HepG2 (cell line): Measurements from ENCODE around the gene KXD1. TPM values are rescaled to one million over a fixed set of nuclear protein-coding genes. Genes with fewer than 3 reads are reported as not detected.
A peak's percentile ranks its signal among the peaks of the same experiment; 100 is the strongest.

Experiments used
- DRAP1 ChIP-seq: IDR thresholded peaks from 2 replicates; pipeline ENCODE4 v1.6.1; 2016; ENCODE audit warnings: missing genetic modification reagents, missing compliant biosample characterization
- EHMT2 ChIP-seq: fragments of 200-600 bp; sonication (generic); IDR thresholded peaks from 2 replicates; pipeline ENCODE4 v1.7.0; 2017; ENCODE audit warnings: antibody characterized with exemption, low read depth, low read length, borderline replicate concordance
- GMEB2 ChIP-seq: IDR thresholded peaks from 2 replicates; pipeline ENCODE4 v1.6.1; 2016; ENCODE audit warnings: missing biosample characterization, missing genetic modification reagents, low read depth
- HINFP ChIP-seq: sonication (generic); formaldehyde crosslinking; IDR thresholded peaks from 2 replicates; pipeline ENCODE4 v1.4.0; 2020; ENCODE audit warnings: low read depth, mild to moderate bottlenecking, missing genetic modification reagents
- HNF4A ChIP-seq: sonication (generic); formaldehyde crosslinking; IDR thresholded peaks from 2 replicates; pipeline ENCODE4 v1.4.0; 2020; ENCODE audit warnings: missing genetic modification reagents
- IKZF4 ChIP-seq: sonication (generic); formaldehyde crosslinking; IDR thresholded peaks from 2 replicates; pipeline ENCODE4 v1.5.1; 2020; ENCODE audit warnings: borderline replicate concordance, mild to moderate bottlenecking, low read depth, missing genetic modification reagents; ENCODE audit errors: not compliant biosample characterization
- NFKB2 ChIP-seq: sonication (generic); formaldehyde crosslinking; IDR thresholded peaks from 2 replicates; pipeline ENCODE4 v1.4.0; 2020; ENCODE audit warnings: missing genetic modification reagents, borderline replicate concordance
- NRL ChIP-seq: sonication (generic); formaldehyde crosslinking; IDR thresholded peaks from 2 replicates; pipeline ENCODE4 v1.5.0; 2020; ENCODE audit warnings: missing genetic modification reagents, mild to moderate bottlenecking, moderate library complexity, borderline replicate concordance
- ZFP90 ChIP-seq: sonication (generic); formaldehyde crosslinking; IDR thresholded peaks from 2 replicates; pipeline ENCODE4 v1.8.0; 2022; ENCODE audit warnings: missing genetic modification reagents, mild to moderate bottlenecking, inconsistent platforms, borderline replicate concordance
- ZNF512B ChIP-seq: sonication (generic); formaldehyde crosslinking; IDR thresholded peaks from 2 replicates; pipeline ENCODE4 v1.5.1; 2020; ENCODE audit warnings: missing genetic modification reagents, mild to moderate bottlenecking, borderline replicate concordance
- ZNF563 ChIP-seq: sonication (generic); formaldehyde crosslinking; IDR thresholded peaks from 2 replicates; pipeline ENCODE4 v1.8.0; 2022; ENCODE audit warnings: mild to moderate bottlenecking, moderate library complexity, missing genetic modification reagents
- ZNF777 ChIP-seq: sonication (generic); formaldehyde crosslinking; IDR thresholded peaks from 2 replicates; pipeline ENCODE4 v1.4.0; 2020; ENCODE audit warnings: missing genetic modification reagents
- ZNF780A ChIP-seq: sonication (generic); formaldehyde crosslinking; IDR thresholded peaks from 2 replicates; pipeline ENCODE4 v1.8.0; 2022; ENCODE audit warnings: mild to moderate bottlenecking, missing genetic modification reagents, moderate library complexity
- polyA plus RNA-seq, 8 experiments: library from polyadenylated mRNA; depleted of rRNA in 3 of 8; stranded (reverse) in 7 of 8; unstranded in 1 of 8; fragments of >200 nt; fragmentation: Illumina TruSeq in 4 of 8; extraction: Trizol in 4 of 8; gene quantifications; 2 replicates each; pipeline versions ENCODE4 v1.2.1 to v1.2.3, GENCODE V29; 2011 to 2016; ENCODE audit warnings: low read depth in 4 of 8, missing spikeins in 1 of 8, mixed read lengths in 1 of 8; ENCODE audit not compliant: insufficient read depth in 1 of 8
- total RNA-seq, 5 experiments: library from RNA; depleted of rRNA; stranded (reverse); fragments of >200 nt; fragmentation: Illumina TruSeq; extraction: Trizol; gene quantifications; 2 replicates each; pipeline ENCODE4 v1.2.3, GENCODE V29; 2016; ENCODE audit warnings: low read depth in 1 of 5
- TF ChIP-seq, protein P1 (sequence below): sonication (generic); formaldehyde crosslinking; IDR thresholded peaks from 2 replicates; pipeline ENCODE4 v1.4.0; 2020; ENCODE audit warnings: missing genetic modification reagents
- TF ChIP-seq, protein P2 (sequence below): sonication (generic); formaldehyde crosslinking; IDR thresholded peaks from 2 replicates; pipeline ENCODE4 v1.5.0; 2020; ENCODE audit warnings: missing genetic modification reagents
- TF ChIP-seq, protein P3 (sequence below): IDR thresholded peaks from 2 replicates; pipeline ENCODE4 v1.6.1; 2016

Gene KXD1
- total and polyA plus RNA-seq, 2 of the 13 experiments (the other 11 are each of a cell fraction or from before 2014, with no cell fraction given): 44.6 to 143 TPM

- 0 out of 2 replicates have a peak, but pooled peaks have one; percentile 10 for TF ChIP-seq NFKB2 (CRISPR knock-in tag)
- no peak for TF ChIP-seq IKZF4 (CRISPR knock-in tag)
- TF ChIP-seq, protein P1, sequence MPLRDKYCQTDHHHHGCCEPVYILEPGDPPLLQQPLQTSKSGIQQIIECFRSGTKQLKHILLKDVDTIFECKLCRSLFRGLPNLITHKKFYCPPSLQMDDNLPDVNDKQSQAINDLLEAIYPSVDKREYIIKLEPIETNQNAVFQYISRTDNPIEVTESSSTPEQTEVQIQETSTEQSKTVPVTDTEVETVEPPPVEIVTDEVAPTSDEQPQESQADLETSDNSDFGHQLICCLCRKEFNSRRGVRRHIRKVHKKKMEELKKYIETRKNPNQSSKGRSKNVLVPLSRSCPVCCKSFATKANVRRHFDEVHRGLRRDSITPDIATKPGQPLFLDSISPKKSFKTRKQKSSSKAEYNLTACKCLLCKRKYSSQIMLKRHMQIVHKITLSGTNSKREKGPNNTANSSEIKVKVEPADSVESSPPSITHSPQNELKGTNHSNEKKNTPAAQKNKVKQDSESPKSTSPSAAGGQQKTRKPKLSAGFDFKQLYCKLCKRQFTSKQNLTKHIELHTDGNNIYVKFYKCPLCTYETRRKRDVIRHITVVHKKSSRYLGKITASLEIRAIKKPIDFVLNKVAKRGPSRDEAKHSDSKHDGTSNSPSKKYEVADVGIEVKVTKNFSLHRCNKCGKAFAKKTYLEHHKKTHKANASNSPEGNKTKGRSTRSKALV: no peak
- TF ChIP-seq DRAP1 (CRISPR knock-in tag): peak; percentile 33; the same call in 1 of the 2 replicates
- peak; percentile 34; the same call in 1 of the 2 replicates for TF ChIP-seq HNF4A (CRISPR knock-in tag)
- TF ChIP-seq EHMT2: no peak
- TF ChIP-seq ZNF780A: peak; percentile 99
- TF ChIP-seq ZNF512B: no peak
- TF ChIP-seq ZFP90 (CRISPR knock-in tag): peak; percentile 30; the same call in 1 of the 2 replicates
- TF ChIP-seq ZNF563 (CRISPR knock-in tag): no peak
- TF ChIP-seq, protein P2, sequence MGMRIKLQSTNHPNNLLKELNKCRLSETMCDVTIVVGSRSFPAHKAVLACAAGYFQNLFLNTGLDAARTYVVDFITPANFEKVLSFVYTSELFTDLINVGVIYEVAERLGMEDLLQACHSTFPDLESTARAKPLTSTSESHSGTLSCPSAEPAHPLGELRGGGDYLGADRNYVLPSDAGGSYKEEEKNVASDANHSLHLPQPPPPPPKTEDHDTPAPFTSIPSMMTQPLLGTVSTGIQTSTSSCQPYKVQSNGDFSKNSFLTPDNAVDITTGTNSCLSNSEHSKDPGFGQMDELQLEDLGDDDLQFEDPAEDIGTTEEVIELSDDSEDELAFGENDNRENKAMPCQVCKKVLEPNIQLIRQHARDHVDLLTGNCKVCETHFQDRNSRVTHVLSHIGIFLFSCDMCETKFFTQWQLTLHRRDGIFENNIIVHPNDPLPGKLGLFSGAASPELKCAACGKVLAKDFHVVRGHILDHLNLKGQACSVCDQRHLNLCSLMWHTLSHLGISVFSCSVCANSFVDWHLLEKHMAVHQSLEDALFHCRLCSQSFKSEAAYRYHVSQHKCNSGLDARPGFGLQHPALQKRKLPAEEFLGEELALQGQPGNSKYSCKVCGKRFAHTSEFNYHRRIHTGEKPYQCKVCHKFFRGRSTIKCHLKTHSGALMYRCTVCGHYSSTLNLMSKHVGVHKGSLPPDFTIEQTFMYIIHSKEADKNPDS (CRISPR knock-in tag): no peak
- TF ChIP-seq NRL (CRISPR knock-in tag): 0 out of 2 replicates have a peak, but pooled peaks have one; percentile 63
- no peak for TF ChIP-seq GMEB2 (CRISPR knock-in tag)
- TF ChIP-seq ZNF777: no peak
- TF ChIP-seq, protein P3, sequence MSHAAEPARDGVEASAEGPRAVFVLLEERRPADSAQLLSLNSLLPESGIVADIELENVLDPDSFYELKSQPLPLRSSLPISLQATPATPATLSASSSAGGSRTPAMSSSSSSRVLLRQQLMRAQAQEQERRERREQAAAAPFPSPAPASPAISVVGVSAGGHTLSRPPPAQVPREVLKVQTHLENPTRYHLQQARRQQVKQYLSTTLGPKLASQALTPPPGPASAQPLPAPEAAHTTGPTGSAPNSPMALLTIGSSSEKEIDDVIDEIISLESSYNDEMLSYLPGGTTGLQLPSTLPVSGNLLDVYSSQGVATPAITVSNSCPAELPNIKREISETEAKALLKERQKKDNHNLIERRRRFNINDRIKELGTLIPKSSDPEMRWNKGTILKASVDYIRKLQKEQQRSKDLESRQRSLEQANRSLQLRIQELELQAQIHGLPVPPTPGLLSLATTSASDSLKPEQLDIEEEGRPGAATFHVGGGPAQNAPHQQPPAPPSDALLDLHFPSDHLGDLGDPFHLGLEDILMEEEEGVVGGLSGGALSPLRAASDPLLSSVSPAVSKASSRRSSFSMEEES: no peak
- no peak for TF ChIP-seq HINFP (CRISPR knock-in tag)
These were observed 52.5 kb downstream of the KXD1 start (continued) for GRCh38 chr19:18610245-18610555.
